GM23338 (cell line): Measurements from ENCODE around the gene EDEM2. TPM values are rescaled to one million over a fixed set of nuclear protein-coding genes. Genes with fewer than 3 reads are reported as not detected.

Experiments
- ATAC-seq: fragments of 200-7000 bp; cut with Tn5 transposase; 3 replicates; pipeline ENCODE4 v1.9.1; 2020
- DNase-seq: peaks from one replicate; pipeline ENCODE4 v3.0.0-alpha.2; 2015; ENCODE audit warnings: low spot score
- H2AFZ ChIP-seq: fragments of 200-600 bp; sonication (generic); 2 replicates; pipeline ENCODE4 v1.8.0; 2016; ENCODE audit warnings: antibody characterized with exemption, mild to moderate bottlenecking, moderate library complexity
- H3F3A ChIP-seq: fragments of 200-600 bp; sonication (generic); replicated peaks from 2 replicates; pipeline ENCODE4 v1.8.0; 2017; ENCODE audit warnings: antibody characterized with exemption, mixed run types, low read depth
- H3K27ac ChIP-seq: fragments of 200-600 bp; sonication (generic); 2 replicates; pipeline ENCODE4 v1.6.1; 2016; ENCODE audit warnings: low read depth
- H3K27me3 ChIP-seq: fragments of 200-600 bp; sonication (generic); 2 replicates; pipeline ENCODE4 v1.8.0; 2016; ENCODE audit warnings: mild to moderate bottlenecking, mixed run types, moderate library complexity; ENCODE audit not compliant: insufficient read depth
- H3K36me3 ChIP-seq: fragments of 200-600 bp; sonication (generic); 2 replicates; pipeline ENCODE4 v1.8.0; 2016; ENCODE audit warnings: mild to moderate bottlenecking; ENCODE audit not compliant: insufficient read depth
- H3K4me1 ChIP-seq: fragments of 200-600 bp; sonication (generic); 2 replicates; pipeline ENCODE4 v1.8.0; 2016; ENCODE audit warnings: mild to moderate bottlenecking, moderate library complexity; ENCODE audit not compliant: insufficient read depth
- H3K4me2 ChIP-seq: fragments of 200-600 bp; sonication (generic); 2 replicates; pipeline ENCODE4 v1.7.1; 2017; ENCODE audit warnings: mixed run types
- H3K4me3 ChIP-seq: fragments of 200-600 bp; sonication (generic); 2 replicates; pipeline ENCODE4 v1.6.1; 2016; ENCODE audit warnings: mixed run types
- H3K79me2 ChIP-seq: fragments of 200-600 bp; sonication (generic); replicated peaks from 2 replicates; pipeline ENCODE4 v1.8.0; 2017; ENCODE audit warnings: mild to moderate bottlenecking; ENCODE audit not compliant: insufficient read depth
- H3K9me2 ChIP-seq: fragments of 200-600 bp; sonication (generic); 2 replicates; pipeline ENCODE4 v1.8.0; 2017; ENCODE audit not compliant: insufficient read depth
- H4K20me1 ChIP-seq: fragments of 200-600 bp; sonication (generic); replicated peaks from 2 replicates; pipeline ENCODE4 v1.8.0; 2017; ENCODE audit warnings: mild to moderate bottlenecking; ENCODE audit not compliant: insufficient read depth
- H3K27ac Mint-ChIP-seq: 2 replicates; pipeline ENCODE4 v1.8.0; 2020; ENCODE audit warnings: inconsistent platforms, mild to moderate bottlenecking, moderate library complexity, mixed read lengths
- H3K27me3 Mint-ChIP-seq: 3 replicates; pipeline ENCODE4 v1.8.0; 2022; ENCODE audit warnings: low read depth, mild to moderate bottlenecking, moderate library complexity, mixed read lengths, inconsistent platforms; ENCODE audit not compliant: insufficient read depth, poor library complexity
- H3K36me3 Mint-ChIP-seq: 3 replicates; pipeline ENCODE4 v1.8.0; 2021; ENCODE audit warnings: low read depth, mild to moderate bottlenecking, inconsistent platforms, moderate library complexity, mixed read lengths
- H3K4me1 Mint-ChIP-seq: 3 replicates; pipeline ENCODE4 v1.8.0; 2020; ENCODE audit warnings: mild to moderate bottlenecking, inconsistent platforms, mixed read lengths
- H3K4me3 Mint-ChIP-seq: 3 replicates; pipeline ENCODE4 v1.8.0; 2021; ENCODE audit warnings: moderate library complexity, mild to moderate bottlenecking, inconsistent platforms, mixed read lengths
- H3K9me3 Mint-ChIP-seq: 3 replicates; pipeline ENCODE4 v1.8.0; 2020; ENCODE audit warnings: moderate library complexity, mild to moderate bottlenecking, inconsistent platforms, mixed read lengths
- CTCF ChIP-seq, 2 experiments: fragments of 200-600 bp in 1 of 2; sonication (generic) in 1 of 2; conservative IDR thresholded peaks; 2 replicates each; pipeline versions ENCODE4 v1.5.1 to v1.6.1; 2016 to 2017; ENCODE audit warnings: antibody characterized with exemption in 2 of 2, low read depth in 2 of 2, mild to moderate bottlenecking in 2 of 2, moderate library complexity in 1 of 2
- ETS1 ChIP-seq: IDR thresholded peaks from 2 replicates; pipeline ENCODE4 v1.6.1; 2016; ENCODE audit warnings: antibody characterized with exemption
- EZH2 ChIP-seq: fragments of 200-600 bp; sonication (generic); IDR thresholded peaks from one replicate; pipeline ENCODE4 v1.8.0; 2017; ENCODE audit warnings: antibody characterized with exemption, mild to moderate bottlenecking, low read depth; ENCODE audit not compliant: unreplicated experiment
- NANOG ChIP-seq: IDR thresholded peaks from 2 replicates; pipeline ENCODE4 v1.6.1; 2016; ENCODE audit warnings: antibody characterized with exemption, borderline replicate concordance
- POLR2AphosphoS5 ChIP-seq: IDR thresholded peaks from 2 replicates; pipeline ENCODE4 v1.6.1; 2016; ENCODE audit warnings: antibody characterized with exemption, low read depth
- REST ChIP-seq: IDR thresholded peaks from one replicate; pipeline ENCODE4 v1.6.1; 2018; ENCODE audit warnings: antibody characterized with exemption; ENCODE audit not compliant: unreplicated experiment
- ZNF114 ChIP-seq: fragments of 250-450 bp; sonication (Bioruptor Pico); IDR thresholded peaks from 2 replicates; pipeline ENCODE4 v1.5.0; 2020; ENCODE audit warnings: mild to moderate bottlenecking, moderate library complexity
- ZNF331 ChIP-seq: fragments of 250-450 bp; sonication (Bioruptor Pico); IDR thresholded peaks from 2 replicates; pipeline ENCODE4 v1.5.0; 2020; ENCODE audit warnings: low read depth, mild to moderate bottlenecking, moderate library complexity
- polyA plus RNA-seq: library from polyadenylated mRNA; unstranded; fragments of >200 nt; fragmentation: Nextera tagmentation; extraction: Ambion mirVana; gene quantifications from 2 replicates; pipeline ENCODE4 v1.2.1, GENCODE V29; 2016
- total RNA-seq: library from RNA; depleted of rRNA; stranded (reverse); fragments of >200 nt; shearing (Covaris generic); gene quantifications from 2 replicates; pipeline ENCODE4 v1.2.3, GENCODE V29; 2014

Gene EDEM2
- total and polyA plus RNA-seq, 2 experiments from 2014 or later = 13.9 to 25.3 TPM

GRCh38 chr20:35151736-35152135 lies 4.6 kb upstream of the EDEM2 start:
- H3K36me3 Mint-ChIP-seq = no peaks in the 10 kb centered on the region; the same call in 2 of the 3 replicates
- H4K20me1 ChIP-seq = no peaks in the 10 kb centered on the region
- no peak overlapping the region for H2AFZ ChIP-seq
- H3K9me3 Mint-ChIP-seq = peaks cover 8% of the 10 kb centered on the region; the same call in 2 of the 3 replicates
- DNase-seq (no peak), ATAC-seq (no peak)
- H3K36me3 ChIP-seq = no peaks in the 10 kb centered on the region
- H3K4me2 ChIP-seq = no peak overlapping the region
- H3K4me3 Mint-ChIP-seq = no peak overlapping the region
- H3F3A ChIP-seq = peaks cover 6% of the 10 kb centered on the region; the same call in 1 of the 2 replicates
- H3K27ac Mint-ChIP-seq = no peak overlapping the region
- H3K79me2 ChIP-seq = no peaks in the 10 kb centered on the region
- no peaks in the 10 kb centered on the region for H3K27me3 ChIP-seq
- no peaks in the 10 kb centered on the region for H3K9me2 ChIP-seq
- TF ChIP-seq CTCF (conservative IDR thresholded peaks at IDR 0.05; ENCODE audit: low read depth in 2 of 2) (no peak), NANOG (no peak), EZH2 (no peak), ZNF331 (CRISPR knock-in tag) (no peak), POLR2AphosphoS5 (no peak), REST (no peak), ETS1 (no peak), ZNF114 (CRISPR knock-in tag) (no peak)
- H3K4me1 Mint-ChIP-seq = peaks cover 9% of the 10 kb centered on the region; the same call in 2 of the 3 replicates
- H3K4me3 ChIP-seq = no peak overlapping the region
- H3K4me1 ChIP-seq = peaks cover 6% of the 10 kb centered on the region
- H3K27me3 Mint-ChIP-seq = peaks cover 9% of the 10 kb centered on the region
- H3K27ac ChIP-seq = no peak overlapping the region
